EH (cell line): ENCODE measurements around the gene RASSF1.

Experiments used
- DNase-seq: peaks from one replicate; pipeline ENCODE4 v3.0.0-alpha.2; 2015; ENCODE audit warnings: low read depth

The RASSF1 gene

GRCh38 chr3:50299929-50300680 is 40.5 kb downstream of the RASSF1 start:
- DNase-seq: peak; percentile 54

- no peak for DNase-seq
Observed at GRCh38 chr3:50299638-50299928, 41.1 kb downstream of the RASSF1 start.

DNA sequence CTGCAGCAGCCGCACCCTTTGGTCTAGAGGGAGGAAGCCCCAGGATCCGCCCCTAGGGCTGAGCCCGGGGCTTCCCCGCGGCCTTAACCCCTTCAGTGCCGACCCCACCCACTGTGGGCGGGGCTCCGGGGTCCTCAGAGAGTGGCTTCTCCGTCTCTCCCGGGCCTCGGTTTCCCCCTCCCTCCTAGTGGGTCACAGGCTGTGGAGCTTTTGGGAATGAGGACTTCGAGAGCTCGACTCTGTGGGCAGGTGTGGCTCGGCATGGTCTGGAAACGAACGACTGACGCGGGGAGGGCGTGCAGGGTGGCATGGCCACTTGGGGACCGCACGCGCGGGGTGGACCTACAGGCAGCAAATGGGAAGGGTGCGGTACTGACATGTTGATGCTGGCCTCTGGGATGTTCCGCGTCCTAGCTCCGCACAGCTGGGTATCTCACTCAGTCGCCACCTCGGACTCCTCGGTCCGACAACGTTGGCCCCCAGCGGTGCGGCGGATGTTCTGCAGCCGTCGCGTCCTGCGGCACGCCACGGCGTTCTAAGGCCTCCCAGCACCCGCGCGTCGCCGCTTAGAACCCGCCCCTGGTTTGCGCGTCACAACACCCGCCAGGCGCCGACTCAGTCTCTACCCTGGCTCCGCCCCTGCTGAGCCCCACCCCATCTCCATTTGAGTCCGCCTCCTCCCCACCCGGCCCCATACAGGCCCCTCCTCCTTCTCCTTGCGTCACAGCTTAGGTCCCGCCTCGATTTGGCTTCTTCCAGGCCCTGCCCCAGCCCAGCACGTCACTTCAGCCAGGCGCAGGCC is 41.6 kb downstream of the RASSF1 start, which contains the start of the genes HYAL3 and NAA80:
Gene HYAL3 (minus strand): TSS at position 570 of the 802 bp plus-strand sequence. CDS start 3,803 bp downstream, outside the sequence.
Gene NAA80 (minus strand): TSS at position 570 of the 802 bp plus-strand sequence. CDS start 1,942 bp downstream, outside the sequence.
- DNase-seq: peak; percentile 100

GRCh38 chr3:50297896-50298725 is 42.5 kb downstream of the RASSF1 start:
- DNase-seq: no peak

DNA sequence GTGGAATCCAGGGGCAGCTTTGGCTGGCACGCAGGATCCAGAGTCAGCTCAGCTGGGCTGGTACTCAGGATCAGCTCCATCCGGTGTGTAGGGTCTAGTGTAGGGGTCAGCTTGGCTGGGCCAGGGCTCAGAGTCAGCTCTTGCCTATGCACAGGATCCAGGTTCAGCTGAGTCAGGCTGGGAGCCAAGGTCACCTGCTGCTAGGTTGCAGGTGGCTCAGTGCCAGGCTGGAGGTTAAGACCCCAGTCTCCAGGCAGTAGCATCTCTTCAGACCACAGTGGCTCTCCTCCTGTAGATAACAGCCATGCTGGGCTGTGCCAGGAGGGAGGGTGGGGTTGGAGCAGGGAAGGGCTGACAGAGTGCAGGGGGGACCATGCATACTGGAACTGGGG is 43.3 kb downstream of the RASSF1 start:
- no peak for DNase-seq

- DNase-seq: no peak
Observed at GRCh38 chr3:50296721-50297383, 43.8 kb downstream of the RASSF1 start.

GRCh38 chr3:50295553-50296431 is 44.8 kb downstream of the RASSF1 start:
- DNase-seq: no peak

DNA sequence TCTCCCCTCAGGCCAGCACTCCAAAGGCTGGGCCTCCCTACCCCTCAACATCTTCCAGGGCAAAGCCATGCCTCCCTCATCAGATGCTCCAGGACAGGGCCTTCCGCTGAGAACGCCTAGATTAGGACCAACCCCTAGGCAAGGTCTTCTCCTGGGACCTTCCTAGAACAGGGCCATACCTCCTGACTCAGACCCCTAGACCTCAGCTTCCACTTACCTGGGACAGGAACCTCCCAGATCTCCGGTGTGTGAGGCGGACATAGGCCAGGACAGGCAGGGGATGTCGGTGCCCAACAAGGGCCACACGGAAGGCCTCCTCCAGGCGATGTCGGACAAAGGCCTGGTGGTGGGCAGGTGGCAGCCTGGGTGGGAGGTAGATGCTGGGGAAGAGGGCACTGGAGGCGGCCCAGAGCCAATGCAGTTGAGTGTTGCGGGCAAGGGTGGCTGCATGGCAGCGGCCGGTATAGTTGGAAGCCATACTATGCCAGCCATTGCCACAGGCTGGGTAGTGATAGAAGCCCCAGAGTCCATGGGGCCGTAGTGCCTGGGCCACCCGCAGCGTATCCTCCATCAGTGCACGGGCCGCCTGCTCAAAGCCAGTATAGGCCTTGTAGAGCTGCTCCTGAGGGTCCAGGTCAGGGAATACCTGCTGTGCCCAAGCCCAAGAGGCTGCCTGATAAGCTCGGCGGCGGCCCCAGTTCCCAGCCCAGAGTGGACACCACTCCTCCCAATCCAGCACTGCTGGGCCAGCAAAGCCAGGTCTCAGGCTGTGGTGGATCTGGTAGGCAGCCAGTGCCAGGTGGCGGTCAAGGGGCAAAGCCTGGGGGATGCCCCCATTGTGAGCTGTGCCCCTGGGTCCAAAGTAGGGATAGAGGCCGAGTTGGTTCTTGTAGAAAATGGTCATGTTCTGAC is 45.9 kb downstream of the RASSF1 start:
- DNase-seq: no peak

DNA sequence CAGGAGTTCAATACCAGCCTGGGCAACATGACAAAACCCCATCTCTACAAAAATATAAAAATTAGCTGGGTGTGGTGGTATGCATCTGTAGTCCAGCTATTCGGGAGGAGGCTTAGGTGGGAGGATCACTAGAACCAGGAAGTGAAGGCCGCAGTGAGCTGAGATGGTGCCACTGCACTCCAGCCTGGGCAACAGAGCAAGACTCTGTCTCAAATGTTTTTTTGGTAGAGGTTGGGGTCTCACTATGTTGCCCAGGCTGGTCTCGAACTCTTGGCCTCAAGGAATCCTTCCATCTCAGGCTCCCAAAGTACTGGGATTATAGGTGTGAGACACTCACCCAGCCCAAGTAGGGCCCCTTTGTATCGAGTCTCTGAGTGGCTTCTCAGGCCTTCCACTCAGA is 46.5 kb downstream of the RASSF1 start:
- no peak for DNase-seq

DNA sequence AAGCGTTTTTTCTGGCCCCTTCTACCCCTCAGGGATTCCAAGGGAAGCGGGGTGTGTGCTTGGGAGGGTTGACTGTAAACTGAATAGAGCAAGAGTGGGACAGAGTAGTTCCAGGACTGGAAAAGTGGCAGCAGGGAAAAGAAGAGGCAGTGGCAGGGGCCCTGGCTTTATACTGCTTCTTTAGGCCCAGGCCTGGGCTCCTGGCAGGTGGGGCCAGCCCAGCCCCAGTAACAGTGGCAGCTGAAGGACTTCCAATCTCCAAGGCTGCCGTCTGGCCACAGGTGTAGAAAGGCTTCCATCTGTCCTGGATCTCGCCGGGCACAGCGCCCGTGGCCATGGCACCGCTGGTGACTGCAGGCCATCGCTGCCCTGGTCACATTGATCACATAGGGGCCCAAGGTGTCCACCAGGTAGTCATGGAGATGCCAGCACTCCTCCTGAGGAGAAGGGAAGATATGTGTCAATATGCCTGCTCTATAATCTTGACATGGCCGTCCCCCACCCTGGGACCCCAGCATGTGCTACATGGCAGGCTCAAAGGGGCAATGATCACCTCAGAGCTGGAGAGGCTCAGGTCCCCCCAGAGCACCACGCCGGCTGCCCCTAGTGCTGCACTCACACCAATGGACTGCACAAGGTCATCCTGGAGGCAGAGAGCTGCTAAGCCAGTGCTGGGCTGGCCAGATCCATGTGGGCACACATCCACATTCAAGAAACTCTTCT is 47.4 kb downstream of the RASSF1 start:
- DNase-seq: no peak

- peak; percentile 98 for DNase-seq
Observed at GRCh38 chr3:50292159-50293078, 48.2 kb downstream of the RASSF1 start, which contains the start of gene IFRD2. IFRD2 (minus strand) TSS chr3:50292429; CDS start chr3:50292274, 155 bp downstream.

DNA sequence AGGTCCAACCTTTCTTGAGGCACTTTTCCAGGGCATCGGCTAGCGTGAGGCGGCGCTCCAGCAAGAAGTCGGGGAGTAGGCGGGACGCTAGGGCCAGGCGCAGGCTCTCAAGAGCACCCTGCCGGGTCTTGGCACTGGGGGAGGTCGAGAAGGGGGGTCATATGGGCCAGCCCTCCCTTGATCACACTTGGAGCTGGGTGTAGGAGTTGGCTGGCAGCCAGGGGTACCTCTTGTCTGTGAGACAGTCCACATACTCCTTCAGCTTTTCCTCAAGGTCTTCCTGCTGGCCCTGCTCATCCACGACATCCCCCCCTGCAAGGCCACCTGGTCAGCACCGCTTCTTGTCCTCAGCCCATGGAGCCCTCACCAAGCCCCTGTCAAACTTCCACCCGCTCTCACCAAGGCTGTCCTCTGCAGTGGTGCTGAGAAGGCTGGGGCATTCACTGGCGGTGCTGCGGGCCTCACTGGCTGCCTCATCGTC is 50.4 kb downstream of the RASSF1 start:
- DNase-seq: no peak

GRCh38 chr3:50289130-50289529 is 51.5 kb downstream of the RASSF1 start:
- DNase-seq: no peak

DNA sequence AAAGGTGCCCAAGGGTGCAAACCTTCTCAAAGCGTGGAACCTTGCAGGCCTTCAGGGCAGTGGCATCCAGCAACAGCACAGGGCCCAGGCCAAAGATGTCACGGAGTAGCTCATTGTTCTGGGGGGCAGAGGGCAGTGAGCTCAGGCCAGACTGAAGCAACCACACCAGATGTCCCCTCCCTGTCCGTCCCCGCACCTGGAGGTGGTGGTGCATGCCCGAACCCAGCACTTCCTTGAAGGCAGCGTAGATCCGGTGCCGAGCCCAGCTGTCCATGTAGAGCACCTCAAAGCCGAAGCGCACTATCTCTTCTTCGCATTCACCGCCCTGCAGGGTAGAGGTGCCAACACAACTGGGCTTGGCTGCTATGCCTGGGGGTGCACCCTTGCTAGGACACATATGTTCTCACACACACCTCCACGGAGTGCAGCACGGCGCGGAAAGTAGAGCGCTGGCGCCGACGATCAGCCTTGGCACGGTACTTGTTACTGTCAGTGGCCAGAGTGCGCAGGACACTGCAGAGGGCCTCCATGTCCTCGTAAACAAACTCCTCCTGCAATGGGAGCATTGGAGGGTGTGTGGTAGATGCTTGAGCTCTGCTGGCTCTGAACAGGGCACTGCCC is 52.1 kb downstream of the RASSF1 start:
- no peak for DNase-seq

GRCh38 chr3:50287262-50287661 is 53.4 kb downstream of the RASSF1 start:
- no peak for DNase-seq

- DNase-seq: no peak
Observed at GRCh38 chr3:50286322-50287227, 54.1 kb downstream of the RASSF1 start.
